NCI-H1092 (cell line): ENCODE measurements around the gene PSD4.

Experiments used
- DNase-seq: peaks from one replicate; lab custom pipeline; 2025; lab: John Stamatoyannopoulos, UW

PSD4 gene

DNA sequence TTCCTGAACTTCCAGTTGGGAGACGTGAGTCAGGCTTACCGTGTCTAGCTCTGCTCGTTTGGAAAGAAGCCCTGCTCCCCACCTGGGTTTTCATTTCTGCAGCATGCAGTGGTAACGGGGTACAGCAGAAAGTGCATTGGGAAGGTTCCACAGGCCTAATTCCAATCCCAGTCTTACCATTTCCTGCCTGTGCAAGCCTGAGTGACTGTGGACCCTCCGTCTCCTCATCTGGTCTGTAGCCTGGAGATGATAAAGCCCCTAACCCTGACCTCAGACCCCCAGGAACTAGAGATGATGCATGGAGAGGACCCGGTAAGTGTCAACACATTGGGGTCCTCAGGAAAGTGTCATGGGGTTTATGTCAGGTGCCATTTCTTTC is 5.8 kb upstream of the PSD4 start:
- DNase-seq, result no peak

DNA sequence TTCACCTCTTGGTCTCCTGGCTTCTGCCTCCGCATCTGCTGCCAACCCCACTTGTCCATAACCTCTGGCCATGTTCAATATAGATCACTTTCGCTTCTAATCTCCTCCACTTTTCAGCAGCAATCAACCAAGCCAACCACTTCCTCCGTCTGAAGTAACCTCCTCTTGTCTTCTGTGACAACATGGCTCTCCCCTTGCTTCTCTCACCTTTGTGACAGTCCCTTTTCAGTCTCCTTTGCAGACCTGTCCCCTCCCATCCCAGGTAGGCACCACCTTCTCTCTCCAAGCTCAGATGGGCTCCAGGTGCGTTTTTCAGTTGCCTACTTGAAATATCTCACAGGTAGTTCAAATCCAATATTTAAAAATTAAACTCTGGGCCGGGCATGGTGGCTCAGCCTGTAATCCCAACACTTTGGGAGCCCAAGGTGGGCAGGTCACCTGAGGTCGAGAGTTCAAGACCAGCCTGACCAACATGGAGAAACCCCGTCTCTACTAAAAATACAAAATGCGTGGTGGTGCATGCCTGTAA is 4.7 kb upstream of the PSD4 start:
- no peak for DNase-seq

DNA sequence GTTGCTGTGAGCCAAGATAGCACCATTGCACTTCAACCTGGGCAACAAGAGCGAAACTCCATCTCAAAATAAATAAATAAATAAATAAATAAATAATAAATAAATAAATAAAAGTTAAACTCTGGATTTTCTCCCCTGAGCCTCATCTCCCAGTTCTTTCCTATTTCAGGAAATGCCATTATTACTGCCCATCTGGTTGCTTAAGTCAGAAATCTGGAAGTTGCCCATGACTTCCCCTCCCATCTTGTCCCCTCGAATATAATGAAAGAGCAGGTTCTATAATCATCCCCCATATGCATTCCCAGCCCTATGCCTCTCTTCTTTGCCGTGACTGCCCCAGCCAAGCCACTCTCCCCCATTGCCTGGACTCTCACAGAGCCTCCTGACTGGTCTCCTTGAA is 4.2 kb upstream of the PSD4 start:
- no peak for DNase-seq

DNA sequence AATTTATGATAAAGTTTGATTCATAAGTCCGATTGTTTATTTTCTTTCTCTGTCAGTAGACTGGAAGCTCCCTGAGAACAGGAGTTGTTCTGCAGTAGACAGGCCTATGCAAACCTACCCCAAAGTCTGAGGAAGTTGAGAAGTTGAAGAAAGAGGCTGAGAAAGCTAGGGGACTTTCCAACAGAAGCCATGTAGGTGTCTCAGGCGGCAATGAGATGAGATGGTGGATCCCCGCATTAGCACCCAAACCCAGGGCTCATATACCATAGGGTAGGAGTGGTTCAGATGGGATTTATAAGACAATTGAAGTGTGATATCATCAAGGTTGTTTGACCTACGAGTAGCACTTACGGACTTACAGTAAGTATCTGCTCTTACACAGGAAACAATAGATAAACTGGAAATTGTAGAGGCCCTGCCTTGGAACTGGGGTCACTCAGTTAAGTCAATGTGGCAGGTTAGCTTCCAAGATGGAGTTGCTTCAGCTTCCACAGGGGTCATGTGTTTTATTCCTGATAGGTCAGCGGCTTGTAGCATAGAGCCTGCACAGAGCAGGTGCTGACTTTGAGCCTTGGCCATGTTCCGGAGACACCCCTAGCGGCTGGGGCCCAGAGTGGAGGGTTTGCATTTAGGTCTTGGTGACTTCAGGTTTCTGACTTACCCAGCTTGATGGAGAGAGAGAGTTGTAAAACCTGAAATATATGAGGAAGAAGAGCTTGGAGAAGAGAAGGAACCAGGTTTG is 2.3 kb upstream of the PSD4 start:
- DNase-seq, result no peak

DNA sequence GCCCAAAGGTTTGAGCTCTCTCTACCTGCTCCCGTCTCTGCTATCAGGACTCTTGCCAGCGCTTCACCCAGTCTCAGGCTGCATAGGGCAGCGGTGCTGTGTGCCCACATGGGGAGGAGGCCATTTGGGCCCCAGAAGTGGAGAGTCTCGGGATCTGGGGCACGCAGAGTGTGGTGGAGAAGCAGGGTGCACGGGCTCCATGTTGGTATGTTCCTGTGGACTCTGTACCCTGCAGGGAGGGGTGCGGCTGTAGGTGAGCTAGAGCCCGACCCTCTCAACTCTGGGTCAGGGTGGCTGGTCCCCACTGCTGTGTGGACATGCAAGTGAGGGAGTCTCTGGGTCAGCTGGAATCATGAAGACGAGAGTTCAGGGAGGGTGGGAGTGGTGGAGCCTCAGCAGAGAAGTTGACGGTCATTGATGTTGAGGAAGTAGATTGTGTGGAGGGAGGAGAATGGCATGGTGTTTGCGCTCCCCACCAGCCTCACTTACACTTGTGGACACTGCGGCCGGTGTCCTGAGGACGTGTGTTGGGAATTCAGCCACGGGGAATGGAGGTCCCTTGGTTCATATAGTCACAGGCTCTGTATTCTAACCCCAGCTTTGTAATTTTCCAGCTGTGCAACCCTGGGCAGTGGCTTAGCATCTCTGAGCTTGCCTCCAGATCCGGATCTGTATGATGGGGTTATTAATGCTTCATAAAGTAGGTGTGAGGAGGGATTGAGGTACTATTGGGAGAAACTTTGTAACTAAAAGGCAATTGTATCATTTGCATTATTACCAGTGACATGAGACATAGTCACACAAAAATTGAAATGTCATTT is 840 bp upstream of the PSD4 start:
- no peak for DNase-seq

DNA sequence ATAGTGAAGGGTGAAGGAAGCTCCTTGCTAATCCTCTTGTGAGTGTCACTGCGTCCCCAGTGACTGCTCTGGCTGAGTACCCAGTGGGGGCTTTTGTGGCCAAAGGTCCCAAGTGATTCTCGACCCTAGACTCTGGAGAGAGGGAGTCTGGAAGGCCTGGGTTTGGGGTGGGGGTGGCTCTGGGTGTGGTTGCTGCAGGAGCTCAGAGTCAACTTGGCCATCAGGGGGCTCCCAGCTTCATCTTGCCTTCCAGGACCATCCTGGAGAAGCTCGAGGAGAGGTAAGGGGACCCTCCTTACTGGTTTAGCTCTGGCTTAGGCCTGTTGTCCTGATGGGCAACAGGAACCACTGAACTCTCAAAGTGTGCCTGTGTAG is 592 bp downstream of the PSD4 start:
- DNase-seq, result no peak

DNA sequence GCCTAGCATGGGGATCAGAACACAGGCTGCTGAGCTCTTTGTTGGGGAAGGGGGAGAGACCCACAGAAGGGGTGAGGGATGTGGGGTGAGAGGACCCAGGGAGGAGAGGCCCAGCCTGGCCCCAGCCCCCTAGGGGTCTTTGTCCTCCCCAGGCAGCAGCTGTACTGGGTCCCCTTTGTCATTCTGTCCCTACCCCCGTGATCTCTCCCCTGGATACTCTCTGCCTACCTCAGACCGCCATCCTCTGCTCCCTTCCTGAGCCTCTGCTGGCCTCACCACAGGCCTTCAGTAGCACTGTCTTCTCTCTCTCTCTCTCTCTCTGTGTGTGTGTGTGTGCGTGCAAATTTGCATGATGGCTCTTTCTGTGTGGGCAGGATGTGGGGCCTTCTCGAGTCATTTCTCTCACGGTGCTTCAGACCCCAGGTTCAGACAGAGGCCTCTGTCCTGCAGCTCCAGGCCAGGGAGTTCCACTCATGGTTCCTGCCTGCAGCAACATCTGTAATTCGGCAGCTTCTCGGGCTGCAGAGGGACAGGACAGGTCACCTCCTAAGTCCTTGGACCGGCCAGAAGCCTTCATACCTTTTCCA is 1.4 kb downstream of the PSD4 start:
- no peak for DNase-seq

DNA sequence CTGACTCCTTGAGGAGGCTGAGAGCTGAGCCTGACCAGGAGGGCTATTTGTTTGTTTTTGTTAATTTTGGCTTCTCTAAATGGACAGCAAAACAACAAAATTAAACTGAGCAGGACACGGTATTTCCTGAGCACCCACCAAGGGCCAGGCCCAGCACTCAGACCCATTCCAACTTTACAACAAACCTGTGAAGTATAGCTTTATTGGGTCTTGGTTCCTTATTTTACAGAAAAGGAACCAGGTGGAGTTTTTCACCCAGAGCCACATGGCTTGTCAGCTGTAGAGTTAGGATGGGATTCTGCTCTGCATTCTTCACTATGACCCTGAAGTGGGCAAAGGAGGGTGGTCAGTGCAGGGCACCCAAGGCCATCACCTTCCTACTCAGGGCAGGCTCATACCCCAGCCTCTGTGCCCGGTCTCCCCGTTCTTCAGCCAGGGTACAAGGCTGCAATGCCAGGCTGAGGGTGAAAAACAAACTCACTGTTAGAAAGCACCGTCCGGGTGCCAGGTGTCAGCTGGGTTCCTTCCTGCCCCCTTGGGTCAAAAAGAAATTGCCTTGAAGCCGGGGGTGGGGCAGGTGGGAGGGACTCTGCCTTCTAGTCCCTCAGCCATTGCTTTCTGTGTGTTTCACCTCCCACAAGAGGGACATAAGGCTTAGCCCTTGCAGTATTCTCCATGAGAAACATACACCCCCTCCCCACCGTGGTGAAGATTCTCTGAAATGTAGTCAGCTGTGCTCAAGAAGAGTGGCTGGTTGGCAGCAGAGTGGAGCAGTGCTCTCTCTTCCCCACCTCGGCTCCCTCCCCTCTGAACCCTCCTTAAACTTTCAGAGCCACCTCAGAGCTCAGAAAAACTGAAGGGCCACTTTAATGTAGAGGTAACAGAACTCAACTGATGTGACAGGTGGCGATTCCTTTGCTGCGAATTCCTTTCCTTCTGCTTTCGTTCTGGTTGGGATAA is 2.2 kb downstream of the PSD4 start:
- DNase-seq, result no peak

DNA sequence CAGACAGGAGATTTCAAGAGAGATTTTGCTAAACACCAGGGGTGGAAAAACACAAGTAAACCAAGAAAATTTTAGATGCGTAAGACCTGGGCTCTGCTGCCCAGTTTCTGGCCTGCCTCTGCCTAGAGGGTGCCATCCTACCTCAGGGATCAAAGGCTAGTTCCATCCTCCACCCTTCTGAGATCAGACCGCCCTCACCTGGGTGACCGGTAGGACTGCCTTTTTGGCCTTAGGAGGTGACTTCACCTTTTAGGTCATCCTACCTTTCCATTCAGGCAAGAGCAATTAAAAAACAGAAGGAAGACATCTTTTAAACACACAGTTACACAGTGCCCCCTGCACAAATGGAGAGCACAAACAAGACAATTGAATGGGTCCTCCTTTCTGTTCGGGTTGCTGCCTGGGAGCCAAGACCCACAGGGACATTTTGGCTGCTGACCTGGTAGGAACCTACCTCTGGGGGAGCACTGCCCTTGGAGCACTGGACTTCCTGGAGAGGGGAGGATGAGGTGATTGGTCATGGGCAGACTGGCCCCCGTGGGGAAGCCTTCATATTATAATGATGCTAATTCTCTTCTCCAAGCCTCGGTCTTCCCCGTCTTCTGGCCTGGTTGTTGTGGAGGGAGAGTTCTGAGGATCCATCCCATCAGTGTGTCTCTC is 3.1 kb downstream of the PSD4 start:
- no peak for DNase-seq

DNA sequence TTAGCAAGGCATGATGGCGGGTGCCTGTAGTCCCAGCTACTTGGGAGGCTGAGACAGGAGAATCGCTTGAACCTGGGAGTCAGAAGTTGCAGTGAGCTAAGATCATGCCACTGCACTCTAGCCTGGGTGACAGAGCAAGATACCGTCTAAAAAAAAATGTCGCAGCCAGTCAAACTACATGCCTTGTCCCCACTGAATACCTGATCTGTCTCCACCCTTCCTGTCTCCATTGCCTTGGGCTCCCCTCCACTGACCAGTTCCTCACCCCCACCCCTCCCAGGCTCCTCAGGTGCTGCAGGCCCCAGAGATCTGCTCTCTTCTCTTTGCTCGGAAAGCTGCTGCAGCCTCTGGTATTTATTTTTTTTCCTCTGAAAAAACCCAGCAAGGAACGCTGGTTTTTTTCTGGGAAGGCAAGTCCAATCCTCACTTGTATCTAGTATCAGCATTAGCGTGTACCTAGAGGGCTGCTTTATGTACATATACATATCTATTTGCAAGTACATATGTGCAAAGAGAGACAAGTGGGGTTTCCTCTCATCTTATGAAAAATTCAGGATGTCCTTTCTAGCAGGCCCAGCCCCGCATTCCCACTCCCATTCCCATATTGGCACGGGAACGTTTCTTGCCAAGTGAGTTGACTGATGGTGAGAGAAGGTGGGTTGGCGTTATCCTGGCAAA is 4.4 kb downstream of the PSD4 start:
- no peak for DNase-seq

DNA sequence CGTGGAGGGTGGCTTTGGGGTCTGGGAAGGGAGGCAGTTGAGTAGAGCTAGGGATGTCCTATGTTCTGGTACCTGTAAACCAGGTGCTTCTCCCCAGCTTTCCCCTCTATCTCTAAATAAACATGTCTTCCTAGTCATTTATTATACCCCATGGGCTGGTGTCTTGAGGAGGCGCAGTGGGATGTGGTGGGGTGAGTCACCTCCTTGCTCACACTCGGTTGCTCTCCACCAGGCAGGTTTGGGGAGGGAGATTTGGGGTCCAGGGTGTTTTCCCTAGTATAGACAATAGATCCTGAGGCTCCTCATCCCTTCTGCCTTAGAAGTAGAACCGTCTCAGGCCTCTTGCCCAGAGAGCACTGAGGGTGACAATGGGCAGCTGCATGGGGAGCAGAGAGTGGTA is 5.1 kb downstream of the PSD4 start:
- DNase-seq, result no peak

DNA sequence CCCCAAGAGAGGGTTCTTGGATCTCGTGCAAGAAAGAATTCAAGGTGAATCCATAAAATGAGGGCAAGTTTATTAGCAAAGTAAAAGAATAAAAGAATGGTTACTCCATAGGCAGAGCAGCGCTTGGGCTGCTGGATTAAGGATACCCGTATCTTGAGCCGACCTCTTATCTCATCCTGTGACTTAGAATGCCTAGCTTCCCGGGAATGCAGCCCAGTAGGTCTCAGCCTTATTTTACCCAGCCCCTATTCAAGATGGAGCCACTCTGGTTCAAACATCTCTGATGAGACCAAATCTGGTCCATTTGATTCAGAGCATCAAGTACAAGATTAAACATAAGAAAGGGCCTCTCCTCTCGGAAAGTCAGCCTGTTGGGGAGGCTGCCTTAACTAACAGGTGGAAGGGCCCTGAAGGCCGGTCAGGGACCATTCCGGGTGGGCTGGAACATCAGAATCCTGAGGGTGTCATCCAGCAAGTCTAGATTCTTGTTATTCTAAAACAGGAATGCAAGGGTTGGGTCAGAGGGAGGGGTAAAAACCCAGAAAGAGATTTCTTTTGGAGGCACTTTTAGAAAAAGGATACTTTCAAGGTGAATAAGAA is 5.8 kb downstream of the PSD4 start:
- no peak for DNase-seq

DNA sequence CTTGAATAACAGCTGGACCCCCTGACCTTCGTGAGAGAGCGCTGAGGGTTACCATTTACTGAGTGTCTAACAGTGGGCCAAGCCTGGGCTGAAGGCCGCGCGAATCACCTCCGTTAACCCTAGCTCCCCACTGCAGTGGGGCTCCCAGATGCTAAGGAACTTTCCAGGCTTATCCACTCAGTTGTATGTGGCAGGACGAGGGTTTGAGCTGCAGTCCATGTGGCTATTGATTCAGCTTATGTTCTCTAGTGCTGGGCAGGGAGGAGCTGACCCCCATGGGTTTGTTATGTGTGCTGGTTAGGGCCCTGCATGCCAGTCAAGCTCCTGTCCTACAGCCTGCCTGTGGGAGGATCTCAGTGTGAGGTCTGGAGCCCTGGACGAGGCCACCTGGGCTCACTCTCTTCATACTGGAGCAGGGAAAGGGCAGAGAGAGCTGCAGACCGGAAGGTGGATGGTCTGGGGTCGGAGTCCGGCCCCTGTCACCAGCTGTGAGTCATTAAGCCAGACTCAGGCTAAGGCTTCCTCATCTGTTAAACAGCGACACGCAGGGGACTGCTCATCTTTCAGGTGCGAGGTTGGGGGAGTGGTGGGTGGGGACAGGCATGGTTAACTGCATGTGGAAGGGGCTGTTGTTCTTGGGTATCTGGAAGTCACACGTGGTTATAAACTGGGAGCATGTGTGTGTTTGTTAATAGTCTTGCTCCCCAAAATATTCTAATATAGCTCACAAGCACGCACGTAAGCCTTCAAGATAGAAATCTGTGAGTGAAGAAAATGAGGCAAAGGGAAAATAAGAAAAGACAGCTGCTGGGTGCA is 6.6 kb downstream of the PSD4 start:
- no peak for DNase-seq

DNA sequence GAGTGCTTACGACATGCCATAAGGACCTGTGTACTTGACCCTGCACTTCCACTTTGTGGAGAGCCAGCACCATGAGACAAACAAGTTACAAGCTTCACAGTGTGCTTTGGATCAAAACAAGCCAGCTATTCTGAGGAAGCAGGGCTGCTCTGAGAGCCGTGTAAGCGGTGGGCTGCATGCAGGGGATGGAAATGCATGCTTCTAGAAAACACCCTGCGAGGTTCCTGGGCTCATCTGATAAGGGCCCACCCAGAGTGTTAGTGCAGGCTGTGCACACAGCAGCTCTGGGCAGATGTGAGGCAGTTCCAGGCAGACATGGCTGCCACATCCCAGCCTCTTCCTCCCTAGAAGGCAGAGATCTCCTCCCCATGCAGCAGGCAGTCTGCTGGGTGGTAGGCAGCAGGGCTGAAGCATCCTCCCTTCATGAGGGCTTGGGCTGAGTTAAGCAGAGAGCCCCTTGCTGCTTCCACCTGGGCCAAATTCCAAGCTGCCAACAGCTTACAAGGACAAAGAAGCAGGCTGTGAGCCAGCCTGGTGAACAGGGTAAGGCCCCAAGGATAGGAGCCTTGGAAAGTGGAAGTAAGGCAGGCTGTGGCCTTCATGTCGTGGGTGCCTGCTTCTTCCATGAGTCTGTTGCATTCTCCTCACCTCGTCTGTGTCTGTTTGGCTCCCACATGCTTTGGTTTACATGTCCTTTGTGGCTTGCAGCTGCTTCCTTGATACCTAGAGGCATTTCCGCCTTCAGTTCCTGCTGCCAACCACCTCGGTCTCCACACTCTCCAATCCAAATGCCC is 7.7 kb downstream of the PSD4 start:
- DNase-seq, result no peak

DNA sequence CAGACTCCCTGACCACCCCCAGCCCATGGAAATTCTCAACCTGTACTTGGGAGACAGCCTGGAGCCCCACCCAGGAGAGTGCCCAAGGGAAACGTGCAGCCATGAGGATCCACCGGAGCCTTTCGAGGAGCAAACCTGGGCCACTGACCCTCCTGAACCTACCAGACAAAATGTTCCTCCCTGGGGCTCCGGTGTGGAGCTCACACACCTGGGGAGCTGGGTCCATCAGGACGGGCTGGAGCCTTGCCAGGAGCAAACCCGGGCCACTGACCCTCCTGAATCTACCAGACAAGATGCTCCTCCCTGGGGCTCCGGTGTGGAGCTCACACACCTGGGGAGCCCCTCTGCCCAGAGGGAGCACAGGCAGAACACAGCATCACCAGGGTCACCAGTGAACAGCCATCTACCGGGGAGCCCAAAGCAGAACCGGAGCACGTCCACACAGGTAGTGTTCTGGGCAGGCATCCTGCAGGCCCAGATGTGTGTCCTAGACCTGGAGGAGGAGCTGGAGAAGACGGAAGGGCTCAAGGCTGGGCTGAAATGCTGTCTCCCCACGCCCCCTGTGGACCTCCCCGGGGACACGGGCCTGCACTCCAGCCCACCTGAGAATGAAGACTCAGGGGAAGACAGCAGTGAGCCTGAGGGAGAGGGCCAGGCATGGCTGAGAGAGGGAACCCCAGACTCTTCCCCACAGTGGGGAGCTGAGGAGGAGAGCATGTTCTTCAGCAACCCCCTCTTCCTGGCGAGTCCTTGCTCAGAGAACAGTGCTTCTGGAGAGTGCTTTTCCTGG is 8.9 kb downstream of the PSD4 start:
- no peak for DNase-seq

DNA sequence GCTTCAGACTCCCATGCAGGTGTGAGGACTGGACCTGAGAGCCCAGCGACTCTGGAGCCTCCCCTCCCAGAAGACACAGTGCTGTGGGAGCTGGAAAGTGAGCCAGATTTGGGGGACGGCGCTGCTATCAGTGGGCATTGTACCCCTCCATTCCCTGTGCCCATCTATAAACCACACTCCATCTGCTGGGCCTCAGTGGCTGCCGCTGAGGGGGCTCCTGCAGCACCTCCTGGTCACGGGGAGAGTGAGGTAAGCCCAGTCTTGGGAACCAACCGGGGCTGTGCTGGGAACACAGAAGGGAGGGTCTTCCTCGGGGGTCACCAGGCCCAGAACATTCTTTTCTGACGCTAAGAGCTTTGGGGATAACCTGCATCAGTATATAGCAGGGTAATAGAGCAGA is 9.5 kb downstream of the PSD4 start:
- no peak for DNase-seq

DNA sequence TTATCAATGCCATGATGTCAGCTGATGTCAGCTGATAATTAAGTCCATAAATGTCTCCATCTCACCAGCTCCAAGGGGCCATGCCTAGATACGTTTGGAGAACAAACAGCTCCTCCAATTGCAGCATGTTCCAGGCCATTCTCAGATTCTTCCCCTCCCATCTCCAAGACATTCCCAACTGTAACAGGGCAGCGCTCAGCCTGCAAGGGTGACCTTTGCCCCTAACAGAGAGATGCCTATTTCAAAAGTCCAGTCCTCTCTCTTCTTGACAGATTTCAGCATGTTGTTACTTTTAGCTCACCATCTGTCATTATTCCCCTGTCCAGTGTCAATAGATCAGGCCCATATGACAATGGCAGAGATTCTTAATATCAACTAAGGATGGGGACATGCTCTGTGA is 9.9 kb downstream of the PSD4 start:
- DNase-seq, result no peak
